Measurements from ENCODE around the gene HACD2. TPM values are rescaled to one million over a fixed set of nuclear protein-coding genes. Genes with fewer than 3 reads are reported as not detected.

HACD2 gene
- total and polyA plus RNA-seq, 9 of the 15 experiments (the other 6 are each of a cell fraction or from before 2014, with no cell fraction given): 1.3 to 10.5 (median 3.8) TPM

- TF ChIP-seq, protein P1, sequence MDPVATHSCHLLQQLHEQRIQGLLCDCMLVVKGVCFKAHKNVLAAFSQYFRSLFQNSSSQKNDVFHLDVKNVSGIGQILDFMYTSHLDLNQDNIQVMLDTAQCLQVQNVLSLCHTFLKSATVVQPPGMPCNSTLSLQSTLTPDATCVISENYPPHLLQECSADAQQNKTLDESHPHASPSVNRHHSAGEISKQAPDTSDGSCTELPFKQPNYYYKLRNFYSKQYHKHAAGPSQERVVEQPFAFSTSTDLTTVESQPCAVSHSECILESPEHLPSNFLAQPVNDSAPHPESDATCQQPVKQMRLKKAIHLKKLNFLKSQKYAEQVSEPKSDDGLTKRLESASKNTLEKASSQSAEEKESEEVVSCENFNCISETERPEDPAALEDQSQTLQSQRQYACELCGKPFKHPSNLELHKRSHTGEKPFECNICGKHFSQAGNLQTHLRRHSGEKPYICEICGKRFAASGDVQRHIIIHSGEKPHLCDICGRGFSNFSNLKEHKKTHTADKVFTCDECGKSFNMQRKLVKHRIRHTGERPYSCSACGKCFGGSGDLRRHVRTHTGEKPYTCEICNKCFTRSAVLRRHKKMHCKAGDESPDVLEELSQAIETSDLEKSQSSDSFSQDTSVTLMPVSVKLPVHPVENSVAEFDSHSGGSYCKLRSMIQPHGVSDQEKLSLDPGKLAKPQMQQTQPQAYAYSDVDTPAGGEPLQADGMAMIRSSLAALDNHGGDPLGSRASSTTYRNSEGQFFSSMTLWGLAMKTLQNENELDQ (CRISPR knock-in tag; IDR thresholded peaks at IDR 0.05; ENCODE audit: borderline replicate concordance): no peak
- TF ChIP-seq ATF2 (CRISPR knock-in tag; IDR thresholded peaks at IDR 0.05) (no peak), SMC3 (conservative IDR thresholded peaks at IDR 0.05; ENCODE audit: insufficient read depth, low read depth, low read length) (0 out of 2 replicates have a peak, but pooled peaks have one; percentile 14), ZNF75A (CRISPR knock-in tag; IDR thresholded peaks at IDR 0.05) (no peak), SMARCA5 (IDR thresholded peaks at IDR 0.05) (no peak), CEBPB (tag; IDR thresholded peaks at IDR 0.05) (no peak), CTCF (IDR thresholded peaks at IDR 0.05 in 2 of 3, conservative IDR thresholded peaks at IDR 0.05 in 1 of 3; ENCODE audit: insufficient read depth in 2 of 3, low read depth in 1 of 3, low read length in 3 of 3) (peak; percentile 14 to 69 (median 36); a peak in 2 of 6 replicates)
- TF ChIP-seq, protein P2, sequence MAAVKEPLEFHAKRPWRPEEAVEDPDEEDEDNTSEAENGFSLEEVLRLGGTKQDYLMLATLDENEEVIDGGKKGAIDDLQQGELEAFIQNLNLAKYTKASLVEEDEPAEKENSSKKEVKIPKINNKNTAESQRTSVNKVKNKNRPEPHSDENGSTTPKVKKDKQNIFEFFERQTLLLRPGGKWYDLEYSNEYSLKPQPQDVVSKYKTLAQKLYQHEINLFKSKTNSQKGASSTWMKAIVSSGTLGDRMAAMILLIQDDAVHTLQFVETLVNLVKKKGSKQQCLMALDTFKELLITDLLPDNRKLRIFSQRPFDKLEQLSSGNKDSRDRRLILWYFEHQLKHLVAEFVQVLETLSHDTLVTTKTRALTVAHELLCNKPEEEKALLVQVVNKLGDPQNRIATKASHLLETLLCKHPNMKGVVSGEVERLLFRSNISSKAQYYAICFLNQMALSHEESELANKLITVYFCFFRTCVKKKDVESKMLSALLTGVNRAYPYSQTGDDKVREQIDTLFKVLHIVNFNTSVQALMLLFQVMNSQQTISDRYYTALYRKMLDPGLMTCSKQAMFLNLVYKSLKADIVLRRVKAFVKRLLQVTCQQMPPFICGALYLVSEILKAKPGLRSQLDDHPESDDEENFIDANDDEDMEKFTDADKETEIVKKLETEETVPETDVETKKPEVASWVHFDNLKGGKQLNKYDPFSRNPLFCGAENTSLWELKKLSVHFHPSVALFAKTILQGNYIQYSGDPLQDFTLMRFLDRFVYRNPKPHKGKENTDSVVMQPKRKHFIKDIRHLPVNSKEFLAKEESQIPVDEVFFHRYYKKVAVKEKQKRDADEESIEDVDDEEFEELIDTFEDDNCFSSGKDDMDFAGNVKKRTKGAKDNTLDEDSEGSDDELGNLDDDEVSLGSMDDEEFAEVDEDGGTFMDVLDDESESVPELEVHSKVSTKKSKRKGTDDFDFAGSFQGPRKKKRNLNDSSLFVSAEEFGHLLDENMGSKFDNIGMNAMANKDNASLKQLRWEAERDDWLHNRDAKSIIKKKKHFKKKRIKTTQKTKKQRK (IDR thresholded peaks at IDR 0.05; ENCODE audit: borderline replicate concordance, low read depth, low read length): no peak
Observed at GRCh38 chr3:123559040-123559861, 25.6 kb downstream of the HACD2 start (continued).
